Mesendoderm (in vitro differentiated cells): ENCODE measurements around the gene DIAPH2.

Experiments
- DNase-seq: peaks from one replicate; pipeline ENCODE4 v3.0.0; 2013
- H2AK5ac ChIP-seq: 2 replicates; pipeline ENCODE4 v1.6.1; 2013; ENCODE audit warnings: low read length, inconsistent platforms
- H2BK120ac ChIP-seq: 2 replicates; pipeline ENCODE4 v1.6.1; 2013; ENCODE audit warnings: low read depth, mild to moderate bottlenecking, low read length, moderate library complexity, mixed read lengths
- H2BK15ac ChIP-seq: replicated peaks from 2 replicates; pipeline ENCODE4 v1.6.1; 2013; ENCODE audit warnings: low read depth, mild to moderate bottlenecking, moderate library complexity
- H2BK5ac ChIP-seq: 2 replicates; pipeline ENCODE4 v1.6.1; 2013; ENCODE audit warnings: low read length, inconsistent platforms
- H3K18ac ChIP-seq: 2 replicates; pipeline ENCODE4 v1.6.1; 2013; ENCODE audit warnings: mild to moderate bottlenecking, low read length, mixed read lengths
- H3K23ac ChIP-seq: one replicate; pipeline ENCODE4 v1.6.1; 2013; ENCODE audit warnings: low read length
- H3K27ac ChIP-seq: 2 replicates; pipeline ENCODE4 v1.5.1; 2013; ENCODE audit warnings: low read depth, mild to moderate bottlenecking, inconsistent platforms, low read length, moderate library complexity
- H3K27me3 ChIP-seq: 2 replicates; pipeline ENCODE4 v1.6.1; 2013; ENCODE audit warnings: low read length, control low read depth, mild to moderate bottlenecking, inconsistent platforms; ENCODE audit not compliant: insufficient read depth, poor library complexity
- H3K36me3 ChIP-seq: 2 replicates; pipeline ENCODE4 v1.6.1; 2013; ENCODE audit warnings: low read length, inconsistent platforms; ENCODE audit not compliant: control insufficient read depth, insufficient read depth
- H3K4ac ChIP-seq: one replicate; pipeline ENCODE4 v1.6.1; 2013; ENCODE audit warnings: low read depth, mild to moderate bottlenecking, low read length, moderate library complexity
- H3K4me1 ChIP-seq: 2 replicates; pipeline ENCODE4 v1.6.1; 2013; ENCODE audit warnings: low read depth, low read length, inconsistent platforms; ENCODE audit not compliant: control insufficient read depth
- H3K4me2 ChIP-seq: 2 replicates; pipeline ENCODE4 v1.6.1; 2013; ENCODE audit warnings: low read length
- H3K4me3 ChIP-seq: 2 replicates; pipeline ENCODE4 v1.5.1; 2013; ENCODE audit warnings: mild to moderate bottlenecking, low read length
- H3K56ac ChIP-seq: one replicate; pipeline ENCODE4 v1.6.1; 2013; ENCODE audit warnings: low read length
- H3K79me1 ChIP-seq: 2 replicates; pipeline ENCODE4 v1.6.1; 2013; ENCODE audit warnings: low read length, inconsistent platforms
- H3K79me2 ChIP-seq: 2 replicates; pipeline ENCODE4 v1.6.1; 2013; ENCODE audit warnings: mild to moderate bottlenecking, low read length; ENCODE audit not compliant: control insufficient read depth, insufficient read depth
- H3K9ac ChIP-seq: 2 replicates; pipeline ENCODE4 v1.6.1; 2013; ENCODE audit warnings: low read length, inconsistent platforms
- H4K5ac ChIP-seq: one replicate; pipeline ENCODE4 v1.6.1; 2013; ENCODE audit warnings: low read length
- H4K8ac ChIP-seq: one replicate; pipeline ENCODE4 v1.6.1; 2013; ENCODE audit warnings: low read depth, mild to moderate bottlenecking, control low read depth, low read length, moderate library complexity
- WGBS: extraction: QIAGEN DNeasy Blood & Tissue Kit; methylation state at CpG from one replicate; pipeline ENCODE4 v1.1.7; 2013; ENCODE audit warnings: low lambda C conversion rate, missing lambda C conversion rate; ENCODE audit not compliant: insufficient coverage; ENCODE audit errors: extremely low coverage; 5-methylcytosine and 5-hydroxymethylcytosine counted together

Gene DIAPH2

GRCh38 chrX:96685210-96686099, 813 bp downstream of the DIAPH2 start:
- Histone ChIP-seq H4K8ac (no peak overlapping the region), H3K4ac (peak overlapping the region; percentile 92), H3K4me1 (no peaks in the 10 kb centered on the region), H3K27ac (peak overlapping the region; percentile 51), H3K9ac (peak overlapping the region; percentile 83), H2BK120ac (no peak overlapping the region), H3K56ac (peak overlapping the region; percentile 90), H2BK5ac (no peak overlapping the region), H3K4me3 (peak overlapping the region; percentile 79), H3K27me3 (no peaks in the 10 kb centered on the region), H3K79me1 (no peaks in the 10 kb centered on the region), H3K79me2 (peaks cover 10% of the 10 kb centered on the region), H3K4me2 (peak overlapping the region; percentile 54), H3K36me3 (no peaks in the 10 kb centered on the region), H2AK5ac (no peak overlapping the region), H3K23ac (peak overlapping the region; percentile 45), H3K18ac (peak overlapping the region; percentile 82), H4K5ac (no peak overlapping the region), H2BK15ac (no peak overlapping the region)
- peak; percentile 40 for DNase-seq
- WGBS, result no CpG with 5 or more reads among the region's 38 CpGs

DNA sequence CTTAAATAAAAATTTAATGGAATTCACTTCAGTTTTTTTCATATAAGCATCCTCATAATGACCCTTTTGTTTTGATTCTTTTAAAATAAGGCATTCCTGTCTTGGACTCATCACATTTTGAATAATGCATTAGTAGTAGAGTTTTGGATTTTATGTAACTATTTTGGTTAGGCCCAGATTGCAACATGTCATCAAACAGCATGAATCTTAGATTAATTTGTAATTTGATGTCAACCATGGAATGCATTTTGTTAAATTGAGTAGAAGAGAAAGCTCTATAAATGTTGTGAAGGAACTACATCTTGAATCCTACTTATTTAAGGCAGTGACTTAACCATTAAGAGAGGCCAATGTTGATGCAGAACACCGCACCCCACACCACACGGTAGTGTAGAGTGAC, 3.1 kb downstream of the DIAPH2 start:
- H3K4ac ChIP-seq, result no peak overlapping the region
- no peaks in the 10 kb centered on the region for H3K36me3 ChIP-seq
- no CpG with 5 or more reads among the region's 2 CpGs for WGBS
- no peak overlapping the region for H3K4me3 ChIP-seq
- no peak overlapping the region for H2AK5ac ChIP-seq
- H3K27ac ChIP-seq, result no peak overlapping the region
- no peak overlapping the region for H2BK120ac ChIP-seq
- no peaks in the 10 kb centered on the region for H3K27me3 ChIP-seq
- H3K4me1 ChIP-seq, result no peaks in the 10 kb centered on the region
- H3K79me1 ChIP-seq, result no peaks in the 10 kb centered on the region
- H3K18ac ChIP-seq, result no peak overlapping the region
- H2BK15ac ChIP-seq, result no peak overlapping the region
- no peak overlapping the region for H4K8ac ChIP-seq
- H3K9ac ChIP-seq, result no peak overlapping the region
- no peak overlapping the region for H3K56ac ChIP-seq
- no peak overlapping the region for H3K4me2 ChIP-seq
- H3K79me2 ChIP-seq, result peaks cover 10% of the 10 kb centered on the region
- H2BK5ac ChIP-seq, result no peak overlapping the region
- DNase-seq, result no peak
- H4K5ac ChIP-seq, result no peak overlapping the region
- no peak overlapping the region for H3K23ac ChIP-seq

DNA sequence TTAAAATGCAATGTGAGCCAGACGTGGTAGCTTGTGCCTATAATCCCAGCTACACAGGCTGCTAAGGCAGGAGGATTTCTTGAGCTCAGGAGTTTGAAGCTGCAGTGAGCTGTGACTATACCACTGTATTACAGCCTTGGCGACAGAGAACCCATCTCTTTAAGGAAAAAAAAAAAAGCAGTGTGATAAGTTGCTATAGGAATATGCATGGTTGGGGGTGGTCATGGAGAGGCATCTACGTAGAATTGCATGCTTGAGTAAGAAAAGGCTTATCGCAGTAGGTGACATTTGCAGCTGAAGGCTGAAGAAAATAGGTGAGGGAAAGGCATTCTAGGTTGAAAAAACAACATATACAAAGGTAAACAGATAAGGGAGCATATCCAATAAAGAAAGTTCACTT, 4.1 kb downstream of the DIAPH2 start:
- no peak overlapping the region for H3K4me3 ChIP-seq
- no peak overlapping the region for H2BK120ac ChIP-seq
- H3K9ac ChIP-seq, result no peak overlapping the region
- H2BK5ac ChIP-seq, result no peak overlapping the region
- peak overlapping the region; percentile 80 for H3K56ac ChIP-seq
- H3K18ac ChIP-seq, result no peak overlapping the region
- no peak overlapping the region for H3K23ac ChIP-seq
- DNase-seq, result peak; percentile 62
- H3K36me3 ChIP-seq, result no peaks in the 10 kb centered on the region
- peaks cover 2% of the 10 kb centered on the region for H3K4me1 ChIP-seq
- H3K4ac ChIP-seq, result no peak overlapping the region
- H4K5ac ChIP-seq, result no peak overlapping the region
- no peaks in the 10 kb centered on the region for H3K79me1 ChIP-seq
- no peak overlapping the region for H2BK15ac ChIP-seq
- H3K27ac ChIP-seq, result no peak overlapping the region
- no CpG with 5 or more reads among the region's 4 CpGs for WGBS
- no peak overlapping the region for H2AK5ac ChIP-seq
- no peaks in the 10 kb centered on the region for H3K27me3 ChIP-seq
- H4K8ac ChIP-seq, result no peak overlapping the region
- no peak overlapping the region for H3K4me2 ChIP-seq
- peaks cover 10% of the 10 kb centered on the region for H3K79me2 ChIP-seq

- Histone ChIP-seq H3K4me3 (no peak overlapping the region), H4K8ac (no peak overlapping the region), H3K4me1 (peaks cover 2% of the 10 kb centered on the region), H3K79me1 (no peaks in the 10 kb centered on the region), H3K27ac (no peak overlapping the region), H4K5ac (no peak overlapping the region), H3K79me2 (peaks cover 10% of the 10 kb centered on the region), H3K56ac (no peak overlapping the region), H2BK5ac (no peak overlapping the region), H3K23ac (no peak overlapping the region), H2BK15ac (no peak overlapping the region), H2BK120ac (no peak overlapping the region), H3K27me3 (no peaks in the 10 kb centered on the region), H3K36me3 (no peaks in the 10 kb centered on the region), H3K18ac (no peak overlapping the region), H3K4me2 (no peak overlapping the region), H3K9ac (no peak overlapping the region), H3K4ac (no peak overlapping the region), H2AK5ac (no peak overlapping the region)
- no peak for DNase-seq
- whole genome bisulfite sequencing, result no CpG with 5 or more reads among the region's 2 CpGs
Observed at GRCh38 chrX:96689991-96690390, 5.3 kb downstream of the DIAPH2 start.

DNA sequence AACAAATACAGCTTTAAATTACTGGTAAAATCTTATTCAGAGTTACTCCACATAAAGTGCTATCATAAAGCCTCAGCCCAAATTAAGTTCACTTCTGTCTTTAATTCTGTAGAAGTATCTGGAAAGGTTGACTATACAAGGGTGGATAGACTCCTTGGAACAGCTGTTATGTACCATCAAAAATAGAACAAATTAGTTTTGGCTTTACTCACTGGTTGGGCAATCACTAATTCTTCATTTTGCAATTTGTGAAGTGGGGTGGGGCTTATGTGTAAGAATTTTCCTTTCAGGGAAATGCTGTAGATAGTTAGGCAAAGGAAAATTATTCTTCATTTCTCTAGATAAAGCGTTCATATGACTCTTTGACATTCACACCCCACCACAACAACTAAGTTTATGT, 7.8 kb downstream of the DIAPH2 start:
- no peak overlapping the region for H3K4me2 ChIP-seq
- no CpG with 5 or more reads among the region's 1 CpG for WGBS

DNA sequence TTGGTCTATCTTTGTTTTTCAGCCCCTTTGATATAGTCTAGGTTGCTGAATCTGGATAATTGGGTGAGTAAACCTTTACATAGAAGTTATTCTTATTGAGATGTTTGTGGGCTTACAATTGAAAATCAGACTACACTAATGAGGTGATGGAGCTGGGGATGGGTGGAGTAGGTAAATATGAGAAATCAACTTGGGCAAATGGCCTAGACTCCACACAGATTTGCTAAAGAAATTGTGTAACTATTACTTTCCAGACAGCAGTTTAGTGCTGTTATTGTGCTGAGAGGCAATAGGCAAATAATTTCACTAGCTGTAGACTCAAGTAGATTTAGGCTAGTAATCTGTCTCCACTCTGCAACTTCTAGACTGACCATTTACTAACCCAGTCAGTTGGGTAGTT, 8.2 kb downstream of the DIAPH2 start:
- no peaks in the 10 kb centered on the region for H3K36me3 ChIP-seq
- peaks cover 1% of the 10 kb centered on the region for H3K79me1 ChIP-seq
- no peak for DNase-seq
- no peak overlapping the region for H3K4me3 ChIP-seq
- no peak overlapping the region for H2BK5ac ChIP-seq
- no peak overlapping the region for H3K18ac ChIP-seq
- no peak overlapping the region for H3K4me2 ChIP-seq
- H4K5ac ChIP-seq, result no peak overlapping the region
- no peak overlapping the region for H3K56ac ChIP-seq
- peaks cover 2% of the 10 kb centered on the region for H3K4me1 ChIP-seq
- H2BK120ac ChIP-seq, result no peak overlapping the region
- no peak overlapping the region for H2AK5ac ChIP-seq
- no peaks in the 10 kb centered on the region for H3K27me3 ChIP-seq
- H3K9ac ChIP-seq, result no peak overlapping the region
- peaks cover 7% of the 10 kb centered on the region for H3K79me2 ChIP-seq
- no peak overlapping the region for H4K8ac ChIP-seq
- H3K4ac ChIP-seq, result no peak overlapping the region
- H3K27ac ChIP-seq, result no peak overlapping the region
- no peak overlapping the region for H2BK15ac ChIP-seq
- no peak overlapping the region for H3K23ac ChIP-seq

More for the DNA sequence above, 7.8 kb downstream of the DIAPH2 start:
- H3K18ac ChIP-seq, result no peak overlapping the region
- H3K79me1 ChIP-seq, result peaks cover 1% of the 10 kb centered on the region
- DNase-seq, result no peak
- no peak overlapping the region for H2BK120ac ChIP-seq
- peaks cover 2% of the 10 kb centered on the region for H3K4me1 ChIP-seq
- H3K4me3 ChIP-seq, result no peak overlapping the region
- H2AK5ac ChIP-seq, result no peak overlapping the region
- no peak overlapping the region for H3K9ac ChIP-seq
- no peak overlapping the region for H2BK15ac ChIP-seq
- H3K27me3 ChIP-seq, result no peaks in the 10 kb centered on the region
- no peak overlapping the region for H4K8ac ChIP-seq
- H3K79me2 ChIP-seq, result peaks cover 7% of the 10 kb centered on the region
- no peak overlapping the region for H3K4ac ChIP-seq
- H3K56ac ChIP-seq, result no peak overlapping the region
- no peak overlapping the region for H3K27ac ChIP-seq
- H3K36me3 ChIP-seq, result no peaks in the 10 kb centered on the region
- no peak overlapping the region for H4K5ac ChIP-seq
- no peak overlapping the region for H2BK5ac ChIP-seq
- no peak overlapping the region for H3K23ac ChIP-seq
